Activated naive CD4-positive, alpha-beta T cell treated with anti-CD3 and anti-CD28 coated beads, Interleukin-2, amount 10 ng/mL, durations not matched to agents 7 days and 5 days (primary cell): ENCODE results near the gene TSPEAR.
"Not testable (repeated sequence)": the region's sequence is repeated elsewhere in the genome, so short reads cannot be mapped to it uniquely, and the experiment has no call there.

Experiments
- CTCF ChIA-PET: fragments of 350-600 bp; sonication (Branson Sonifier 250); formaldehyde crosslinking; loops from one replicate; lab custom pipeline; 2021; ENCODE audit warnings: antibody characterized with exemption; lab: Charles Lee
- DNase-seq: peaks from one replicate; pipeline ENCODE4 v3.0.0-alpha.2; 2020
- H3K27ac Mint-ChIP-seq: one replicate; pipeline ENCODE4 v1.8.0; 2021; ENCODE audit warnings: mild to moderate bottlenecking, moderate library complexity, mixed read lengths
- H3K27me3 Mint-ChIP-seq: one replicate; pipeline ENCODE4 v1.8.0; 2021; ENCODE audit warnings: mild to moderate bottlenecking, mixed read lengths
- H3K36me3 Mint-ChIP-seq: one replicate; pipeline ENCODE4 v1.8.0; 2021; ENCODE audit warnings: mixed read lengths
- H3K4me1 Mint-ChIP-seq: one replicate; pipeline ENCODE4 v1.8.0; 2021; ENCODE audit warnings: mixed read lengths
- H3K4me3 Mint-ChIP-seq: one replicate; pipeline ENCODE4 v1.8.0; 2021; ENCODE audit warnings: mild to moderate bottlenecking, moderate library complexity, mixed read lengths
- H3K9me3 Mint-ChIP-seq: one replicate; pipeline ENCODE4 v1.8.0; 2021; ENCODE audit warnings: mixed read lengths

The TSPEAR gene

DNA sequence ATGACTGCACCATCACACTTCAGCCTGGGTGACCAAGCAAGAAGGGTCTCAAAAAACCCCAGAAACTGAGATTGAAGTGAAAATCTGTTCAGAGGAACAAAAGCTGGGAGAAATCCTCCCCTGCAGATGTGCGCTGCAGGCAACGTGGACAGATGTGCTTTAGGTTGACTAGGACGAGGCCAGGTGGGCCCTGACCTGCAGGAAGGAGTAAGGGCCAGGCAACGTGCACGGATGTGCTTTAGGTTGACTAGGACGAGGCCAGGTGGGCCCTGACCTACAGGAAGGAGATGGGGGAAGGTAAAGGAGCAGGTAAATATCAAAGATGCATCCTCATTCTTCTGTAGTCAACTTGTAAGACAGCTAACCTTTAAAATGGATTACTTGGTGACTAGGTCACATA is 26.9 kb downstream of the TSPEAR start:
- peaks cover 37% of the 10 kb centered on the region for H3K27me3 Mint-ChIP-seq
- no peak overlapping the region for H3K4me3 Mint-ChIP-seq
- peaks cover 7% of the 10 kb centered on the region for H3K4me1 Mint-ChIP-seq
- CTCF ChIA-PET = no interaction called here
- no peaks in the 10 kb centered on the region for H3K36me3 Mint-ChIP-seq
- DNase-seq = no peak
- no peak overlapping the region for H3K27ac Mint-ChIP-seq
- H3K9me3 Mint-ChIP-seq = no peaks in the 10 kb centered on the region

GRCh38 chr21:44684077-44684476 is 27.3 kb downstream of the TSPEAR start:
- CTCF ChIA-PET = no interaction called here
- Mint-ChIP-seq H3K27me3 (peaks cover 37% of the 10 kb centered on the region), H3K4me3 (no peak overlapping the region), H3K27ac (no peak overlapping the region), H3K9me3 (no peaks in the 10 kb centered on the region), H3K4me1 (peaks cover 7% of the 10 kb centered on the region), H3K36me3 (no peaks in the 10 kb centered on the region)
- no peak for DNase-seq

GRCh38 chr21:44682580-44683151 is 28.7 kb downstream of the TSPEAR start:
- no peak for DNase-seq
- H3K9me3 Mint-ChIP-seq = no peaks in the 10 kb centered on the region
- no peak overlapping the region for H3K27ac Mint-ChIP-seq
- peaks cover 7% of the 10 kb centered on the region for H3K4me1 Mint-ChIP-seq
- peaks cover 25% of the 10 kb centered on the region for H3K27me3 Mint-ChIP-seq
- H3K36me3 Mint-ChIP-seq = no peaks in the 10 kb centered on the region
- CTCF ChIA-PET = no interaction called here
- no peak overlapping the region for H3K4me3 Mint-ChIP-seq

DNA sequence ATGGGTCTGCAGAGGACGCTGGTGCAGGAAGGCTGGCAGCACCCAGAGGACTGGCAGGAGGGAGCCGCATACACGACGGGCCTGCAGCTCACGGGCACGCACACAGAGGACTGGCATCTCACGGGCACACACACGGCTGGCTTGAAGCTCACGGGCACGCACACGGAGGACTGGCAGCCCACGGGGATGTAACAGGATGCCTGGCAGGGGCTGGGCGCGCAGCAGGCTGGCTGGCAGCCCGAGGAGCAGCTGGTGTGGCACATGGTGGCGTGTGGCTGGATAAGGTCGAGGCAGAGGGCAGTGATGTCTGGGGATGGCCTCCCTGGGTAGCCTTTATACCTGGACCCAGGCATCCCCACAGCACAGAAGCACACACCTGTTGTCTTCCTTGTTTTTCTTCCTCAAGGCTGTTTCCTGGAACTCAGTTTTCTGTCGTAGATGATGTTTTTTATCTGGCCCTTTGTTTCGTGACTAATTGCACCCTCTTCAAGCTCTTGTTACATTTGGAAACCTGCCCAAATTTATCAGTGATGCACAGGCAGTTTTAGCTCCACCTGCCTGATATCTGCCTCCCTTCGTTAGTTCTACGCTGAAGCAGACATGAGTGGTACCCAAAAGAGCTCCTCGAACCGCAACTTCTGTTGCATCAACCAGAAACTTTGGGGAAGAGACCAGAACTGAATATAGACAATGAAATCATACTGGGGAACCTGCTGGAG is 29.4 kb downstream of the TSPEAR start, which contains the start of gene KRTAP12-1:
Gene KRTAP12-1 (minus strand): TSS at position 303 of the 719 bp plus-strand sequence. CDS start 40 bp downstream, at position 263.
- H3K27me3 Mint-ChIP-seq = peaks cover 24% of the 10 kb centered on the region
- no peaks in the 10 kb centered on the region for H3K9me3 Mint-ChIP-seq
- no peaks in the 10 kb centered on the region for H3K36me3 Mint-ChIP-seq
- CTCF ChIA-PET = no interaction called here
- H3K4me3 Mint-ChIP-seq = no peak within 1 kb of the TSS
- no peak within 1 kb of the TSS for H3K27ac Mint-ChIP-seq
- no peak for DNase-seq
- peaks cover 7% of the 10 kb centered on the region for H3K4me1 Mint-ChIP-seq

DNA sequence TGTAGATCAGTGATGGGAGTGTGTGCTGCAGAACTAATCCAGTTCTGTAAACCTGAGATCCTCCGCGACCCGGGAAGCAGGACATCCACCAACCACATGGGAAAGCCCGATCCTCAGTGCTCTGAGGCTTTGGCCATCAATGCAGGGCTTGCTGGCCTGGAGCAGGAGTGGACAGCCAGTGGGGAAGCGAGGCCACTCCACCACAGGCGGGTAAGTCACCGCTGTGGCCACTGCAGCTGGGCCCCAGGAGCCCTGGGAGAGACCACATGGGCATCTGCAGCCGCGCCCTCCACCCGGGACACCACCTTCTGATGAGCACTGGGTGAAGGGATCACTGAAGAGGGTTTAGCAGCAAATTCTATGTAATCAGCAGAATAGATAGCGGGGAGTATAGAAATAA is 30.2 kb downstream of the TSPEAR start:
- no peak overlapping the region for H3K4me3 Mint-ChIP-seq
- CTCF ChIA-PET = no interaction called here

DNA sequence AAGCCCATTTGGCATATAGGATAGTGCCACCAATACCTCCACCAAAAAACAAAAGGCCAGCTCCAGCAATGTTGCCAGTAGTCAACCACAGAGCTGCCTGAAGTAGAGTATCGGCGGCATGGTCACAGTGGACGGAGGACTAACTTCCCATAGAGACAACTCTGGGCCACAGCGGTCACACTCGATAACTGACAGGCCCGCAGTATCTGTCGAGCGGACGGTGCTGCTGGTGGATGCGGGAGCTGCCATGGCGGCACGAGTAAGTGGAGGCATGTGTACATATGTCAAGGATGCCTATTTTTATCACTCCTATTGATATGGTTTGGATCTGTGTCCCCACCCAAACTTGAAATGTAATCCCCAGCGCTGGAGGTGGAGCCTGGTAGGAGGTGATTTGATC is 33.5 kb downstream of the TSPEAR start:
- Mint-ChIP-seq H3K27ac (no peak overlapping the region), H3K9me3 (peaks cover 10% of the 10 kb centered on the region), H3K27me3 (peaks cover 33% of the 10 kb centered on the region), H3K4me3 (no peak overlapping the region), H3K36me3 (no peaks in the 10 kb centered on the region), H3K4me1 (no peaks in the 10 kb centered on the region)
- CTCF ChIA-PET = no interaction called here
- no peak for DNase-seq

More for the DNA sequence above, 30.2 kb downstream of the TSPEAR start:
- peaks cover 25% of the 10 kb centered on the region for H3K27me3 Mint-ChIP-seq
- no peak for DNase-seq
- no peaks in the 10 kb centered on the region for H3K9me3 Mint-ChIP-seq
- H3K27ac Mint-ChIP-seq = no peak overlapping the region
- no peaks in the 10 kb centered on the region for H3K36me3 Mint-ChIP-seq
- peaks cover 3% of the 10 kb centered on the region for H3K4me1 Mint-ChIP-seq

DNA sequence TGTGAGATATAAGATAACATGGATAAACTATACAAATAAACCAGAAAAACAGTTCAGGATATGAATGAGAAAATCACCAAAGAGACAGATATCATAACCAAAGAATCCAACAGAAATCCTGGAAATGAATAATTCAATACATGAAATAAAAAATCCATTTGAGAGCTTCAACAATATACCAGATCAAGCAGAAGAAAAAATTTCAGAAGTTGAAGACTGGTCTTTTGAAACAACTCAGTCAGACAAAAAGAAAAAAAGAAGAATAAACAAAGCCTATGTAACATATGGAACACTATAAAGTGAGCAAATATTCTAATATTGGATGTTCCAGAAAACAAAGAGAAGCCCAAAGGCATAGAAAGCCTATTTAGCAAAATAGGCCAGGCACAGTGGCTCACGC is 39.5 kb downstream of the TSPEAR start:
- no peak for DNase-seq
- H3K27ac Mint-ChIP-seq = no peak overlapping the region
- H3K9me3 Mint-ChIP-seq = peaks cover 39% of the 10 kb centered on the region
- no peaks in the 10 kb centered on the region for H3K4me1 Mint-ChIP-seq
- CTCF ChIA-PET = no interaction called here
- no peak overlapping the region for H3K4me3 Mint-ChIP-seq
- H3K27me3 Mint-ChIP-seq = peaks cover 39% of the 10 kb centered on the region
- H3K36me3 Mint-ChIP-seq = peaks cover 3% of the 10 kb centered on the region

DNA sequence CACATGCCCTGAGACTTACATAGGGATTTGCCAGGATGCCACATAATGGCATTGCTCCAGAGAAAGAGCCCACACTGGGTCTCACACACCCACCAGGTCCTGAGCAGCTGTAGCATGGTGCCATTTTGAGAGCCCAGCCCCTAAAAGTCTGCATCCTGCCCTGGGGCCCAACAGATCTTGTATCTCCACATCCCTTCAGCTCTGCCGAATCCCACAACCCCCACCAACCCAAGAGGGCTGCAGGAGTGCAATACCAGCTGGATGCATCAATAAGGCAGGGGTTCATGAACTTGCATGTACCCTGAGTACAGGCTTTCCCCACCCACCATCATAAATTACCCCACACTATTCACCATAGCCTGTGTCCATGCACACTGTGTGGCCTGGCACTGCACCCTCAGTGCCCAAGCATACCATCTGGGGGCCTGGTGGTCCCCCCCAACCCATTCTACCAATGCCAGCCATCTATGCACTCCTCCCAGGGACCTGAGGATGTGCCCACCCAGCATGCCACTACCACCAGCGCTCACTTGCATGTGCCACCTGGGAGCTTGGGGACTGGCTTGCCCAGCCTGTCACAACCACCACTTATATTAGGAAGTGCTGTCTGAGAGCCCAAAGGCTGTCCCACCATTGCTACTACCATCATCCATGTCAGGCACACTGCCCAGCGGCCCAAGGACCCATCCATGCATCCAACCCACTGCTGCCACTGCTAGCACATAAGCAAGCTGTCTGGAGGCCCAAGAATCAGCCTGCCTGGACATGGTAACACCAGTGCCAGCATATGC is 40.5 kb downstream of the TSPEAR start:
- no peaks in the 10 kb centered on the region for H3K4me1 Mint-ChIP-seq
- H3K27ac Mint-ChIP-seq = no peak overlapping the region
- H3K9me3 Mint-ChIP-seq = peaks cover 39% of the 10 kb centered on the region
- no peak overlapping the region for H3K4me3 Mint-ChIP-seq
- H3K36me3 Mint-ChIP-seq = peaks cover 3% of the 10 kb centered on the region
- CTCF ChIA-PET = no interaction called here
- peaks cover 41% of the 10 kb centered on the region for H3K27me3 Mint-ChIP-seq
- DNase-seq = no peak

- Mint-ChIP-seq H3K9me3 (peaks cover 34% of the 10 kb centered on the region), H3K27me3 (peaks cover 35% of the 10 kb centered on the region), H3K27ac (no peak overlapping the region), H3K4me1 (no peaks in the 10 kb centered on the region), H3K4me3 (no peak overlapping the region), H3K36me3 (peaks cover 3% of the 10 kb centered on the region)
- DNase-seq = no peak
- CTCF ChIA-PET = no interaction called here
Observed at GRCh38 chr21:44667612-44668011, 43.8 kb downstream of the TSPEAR start.

- peaks cover 7% of the 10 kb centered on the region for H3K36me3 Mint-ChIP-seq
- H3K9me3 Mint-ChIP-seq = peaks cover 38% of the 10 kb centered on the region
- CTCF ChIA-PET = no interaction called here
- H3K4me1 Mint-ChIP-seq = no peaks in the 10 kb centered on the region
- no peak within 1 kb of the TSS for H3K27ac Mint-ChIP-seq
- no peak for DNase-seq
- H3K27me3 Mint-ChIP-seq = peaks cover 37% of the 10 kb centered on the region
- no peak within 1 kb of the TSS for H3K4me3 Mint-ChIP-seq
Observed at GRCh38 chr21:44666401-44667320, 44.7 kb downstream of the TSPEAR start, which contains the start of gene KRTAP12-2. TSS of gene KRTAP12-2 (minus strand) at chr21:44666927. CDS start at chr21:44666886, 41 bp downstream.

GRCh38 chr21:44664691-44665090 is 46.7 kb downstream of the TSPEAR start:
- Mint-ChIP-seq H3K4me3 (no peak overlapping the region), H3K4me1 (peaks cover 7% of the 10 kb centered on the region), H3K27ac (no peak overlapping the region), H3K27me3 (peaks cover 31% of the 10 kb centered on the region), H3K9me3 (peaks cover 28% of the 10 kb centered on the region), H3K36me3 (peaks cover 14% of the 10 kb centered on the region)
- DNase-seq = no peak
- CTCF ChIA-PET = interaction anchor here (1.0 kb wide), 1 partner anchor 46 kb away, joined by 3 read pairs; no protein-coding TSS in a partner anchor

DNA sequence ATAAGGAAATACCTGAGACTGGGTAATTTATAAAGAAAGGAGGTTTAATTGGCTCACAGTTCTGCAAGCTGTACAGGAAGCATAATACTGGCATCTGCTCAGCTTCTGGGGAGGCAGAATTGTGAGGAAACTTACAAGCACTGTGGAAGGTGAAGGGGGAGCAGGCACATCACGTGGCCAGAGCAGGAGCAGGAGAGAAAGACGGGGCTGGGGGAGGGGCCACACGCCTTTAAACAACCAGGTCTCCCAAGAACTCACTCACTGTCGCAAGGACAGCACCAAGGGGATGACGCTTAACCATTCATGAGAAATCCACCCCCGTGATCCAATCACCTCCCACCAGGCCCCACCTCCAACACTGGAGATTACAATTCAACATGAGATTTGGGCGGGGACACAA is 49.8 kb downstream of the TSPEAR start:
- H3K4me3 Mint-ChIP-seq, DNase-seq, CTCF ChIA-PET, H3K27ac Mint-ChIP-seq: not testable (repeated sequence)
- H3K27me3 Mint-ChIP-seq = peaks cover 16% of the 10 kb centered on the region
- H3K36me3 Mint-ChIP-seq = peaks cover 42% of the 10 kb centered on the region
- peaks cover 38% of the 10 kb centered on the region for H3K4me1 Mint-ChIP-seq
- H3K9me3 Mint-ChIP-seq = peaks cover 49% of the 10 kb centered on the region

DNA sequence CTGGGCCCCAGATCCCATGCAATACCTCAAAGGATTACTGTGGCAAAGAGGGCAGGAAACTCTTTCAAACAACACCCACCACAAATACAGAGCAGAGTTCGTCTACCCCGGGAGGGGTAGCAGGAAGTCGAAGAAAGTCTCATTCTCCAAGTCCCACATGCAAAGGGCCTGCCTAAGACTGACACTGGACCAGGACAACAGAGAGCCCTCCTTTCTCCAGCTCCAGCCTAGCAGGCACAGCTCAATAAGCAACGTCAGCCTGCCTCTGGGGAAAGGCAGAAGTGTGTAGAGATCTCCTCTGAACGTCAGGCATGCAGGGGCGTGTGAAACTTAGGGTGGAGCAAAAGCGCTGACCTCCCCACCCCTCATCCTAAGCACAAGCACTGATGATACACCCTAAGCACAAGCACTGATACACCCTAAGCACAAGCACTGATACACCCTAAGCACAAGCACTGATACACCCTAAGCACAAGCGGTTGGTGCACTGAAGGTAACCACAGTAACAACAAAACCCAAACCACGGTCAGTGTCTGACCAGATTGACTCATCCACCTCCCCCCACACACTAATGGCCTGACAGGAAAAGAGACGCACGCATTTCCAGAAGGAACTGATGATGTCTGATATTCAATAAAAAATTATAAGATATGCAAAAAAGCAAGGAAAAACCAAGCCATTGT is 52.3 kb downstream of the TSPEAR start:
- Mint-ChIP-seq H3K36me3 (peaks cover 60% of the 10 kb centered on the region), H3K27me3 (peaks cover 6% of the 10 kb centered on the region), H3K4me1 (peaks cover 58% of the 10 kb centered on the region), H3K27ac (peak overlapping the region; percentile 97), H3K9me3 (peaks cover 60% of the 10 kb centered on the region), H3K4me3 (no peak overlapping the region)
- DNase-seq = peak; percentile 45
- CTCF ChIA-PET = no interaction called here
